ENCODE results near the gene DNAJA4. TPM values are rescaled to one million over a fixed set of nuclear protein-coding genes. Genes with fewer than 3 reads are reported as not detected.

DNAJA4 gene
- total RNA-seq, 3 donors from 2014 or later: 16.0 to 28.1 (median 22.6) TPM

DNA sequence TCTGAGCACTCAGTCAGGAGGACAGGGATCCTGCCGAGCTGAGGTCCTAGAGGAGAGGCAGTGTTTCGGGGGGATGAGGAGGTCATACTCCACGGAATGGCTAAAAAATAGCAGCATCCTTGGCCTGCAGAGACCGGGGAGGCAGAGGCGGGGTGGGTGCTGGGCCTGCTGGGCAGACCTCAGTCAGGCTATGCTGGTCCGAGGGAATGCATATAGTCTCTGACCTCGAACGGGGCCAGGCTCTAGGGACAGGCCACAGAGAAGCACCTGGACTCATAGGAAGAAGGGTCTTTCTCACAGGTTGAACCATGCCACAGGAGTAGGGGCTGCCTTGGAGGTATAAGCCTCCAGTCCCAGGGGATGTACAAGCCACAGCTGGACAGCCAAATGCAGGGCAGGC, 49.0 kb downstream of the DNAJA4 start:
- Histone ChIP-seq H3K9me3 (no peaks in the 10 kb centered on the region), H3K4me3 (no peak overlapping the region), H3K4me1 (no peaks in the 10 kb centered on the region), H3K27ac (no peak overlapping the region), H3K27me3 (no peaks in the 10 kb centered on the region), H3K36me3 (no peaks in the 10 kb centered on the region)
- TF ChIP-seq POLR2AphosphoS5 (IDR thresholded peaks at IDR 0.05) (no peak), POLR2A (IDR thresholded peaks at IDR 0.05) (no peak)
- TF ChIP-seq, protein P1, sequence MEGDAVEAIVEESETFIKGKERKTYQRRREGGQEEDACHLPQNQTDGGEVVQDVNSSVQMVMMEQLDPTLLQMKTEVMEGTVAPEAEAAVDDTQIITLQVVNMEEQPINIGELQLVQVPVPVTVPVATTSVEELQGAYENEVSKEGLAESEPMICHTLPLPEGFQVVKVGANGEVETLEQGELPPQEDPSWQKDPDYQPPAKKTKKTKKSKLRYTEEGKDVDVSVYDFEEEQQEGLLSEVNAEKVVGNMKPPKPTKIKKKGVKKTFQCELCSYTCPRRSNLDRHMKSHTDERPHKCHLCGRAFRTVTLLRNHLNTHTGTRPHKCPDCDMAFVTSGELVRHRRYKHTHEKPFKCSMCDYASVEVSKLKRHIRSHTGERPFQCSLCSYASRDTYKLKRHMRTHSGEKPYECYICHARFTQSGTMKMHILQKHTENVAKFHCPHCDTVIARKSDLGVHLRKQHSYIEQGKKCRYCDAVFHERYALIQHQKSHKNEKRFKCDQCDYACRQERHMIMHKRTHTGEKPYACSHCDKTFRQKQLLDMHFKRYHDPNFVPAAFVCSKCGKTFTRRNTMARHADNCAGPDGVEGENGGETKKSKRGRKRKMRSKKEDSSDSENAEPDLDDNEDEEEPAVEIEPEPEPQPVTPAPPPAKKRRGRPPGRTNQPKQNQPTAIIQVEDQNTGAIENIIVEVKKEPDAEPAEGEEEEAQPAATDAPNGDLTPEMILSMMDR (IDR thresholded peaks at IDR 0.05): no peak
- DNase-seq (ENCODE audit: low spot score in 2 of 2): no peak
- intact Hi-C loops (cut with DNase I; ENCODE audit: low total_unique reads): loop anchor here (10.0 kb wide), 1 partner anchor 111 kb away; no protein-coding TSS in a partner anchor

DNA sequence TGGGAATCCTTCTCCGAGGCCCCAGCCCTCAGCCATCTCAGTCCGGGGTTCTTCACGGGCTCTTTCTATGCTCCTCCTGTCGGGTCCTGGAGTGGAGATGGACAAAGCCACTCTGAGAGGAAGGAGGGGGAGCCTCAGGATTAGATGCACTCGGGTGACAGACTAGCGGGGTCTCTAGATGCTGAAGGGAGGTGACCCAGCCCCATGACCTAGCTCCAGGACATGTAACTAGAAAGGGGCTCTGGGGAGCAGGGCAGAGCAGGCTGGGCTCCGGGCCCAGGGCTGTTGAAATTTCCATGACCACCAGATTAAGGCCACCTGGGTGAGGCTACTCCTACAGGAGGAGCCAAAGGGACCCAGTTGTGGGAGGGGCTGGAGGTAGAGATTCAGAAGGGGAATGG, 49.8 kb downstream of the DNAJA4 start:
- no peak overlapping the region for H3K27ac ChIP-seq
- no peak overlapping the region for H3K4me3 ChIP-seq
- intact Hi-C loops (cut with DNase I; ENCODE audit: low total_unique reads): loop anchor here (10.0 kb wide), 1 partner anchor 111 kb away; no protein-coding TSS in a partner anchor
- no peaks in the 10 kb centered on the region for H3K9me3 ChIP-seq
- DNase-seq (ENCODE audit: low spot score in 2 of 2): no peak
- no peaks in the 10 kb centered on the region for H3K4me1 ChIP-seq
- no peaks in the 10 kb centered on the region for H3K27me3 ChIP-seq
- TF ChIP-seq, protein P1 (IDR thresholded peaks at IDR 0.05): no peak
- TF ChIP-seq POLR2AphosphoS5 (IDR thresholded peaks at IDR 0.05) (no peak), POLR2A (IDR thresholded peaks at IDR 0.05) (no peak)
- no peaks in the 10 kb centered on the region for H3K36me3 ChIP-seq

DNA sequence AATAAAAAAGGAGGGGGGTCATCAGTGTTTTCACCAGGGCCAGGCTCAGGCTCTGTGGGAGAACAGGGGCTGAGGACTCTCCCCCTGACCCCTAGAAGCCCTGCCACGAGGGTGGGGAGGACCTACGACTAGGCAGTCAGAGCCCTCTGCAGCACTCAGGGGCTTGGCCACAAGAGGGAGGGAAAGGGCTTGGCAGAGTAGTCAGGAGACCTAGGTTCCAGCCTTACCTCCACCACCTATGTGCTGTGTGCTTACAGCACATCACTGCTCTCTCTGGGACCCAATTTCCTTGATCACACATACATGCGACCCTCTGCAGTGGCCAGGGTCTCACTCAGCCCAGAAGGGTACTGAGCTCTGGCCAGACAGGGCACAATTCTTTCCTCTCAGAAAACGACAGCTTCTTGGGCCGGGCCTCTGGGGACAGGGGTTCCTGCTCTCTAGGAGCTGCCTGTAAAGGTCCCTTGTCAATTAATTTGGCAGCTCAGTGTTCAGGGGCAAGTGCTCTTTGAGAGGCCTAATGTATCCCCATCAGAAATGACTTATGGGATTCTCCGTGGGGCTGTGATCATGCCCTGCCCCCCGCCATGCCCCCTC, 51.4 kb downstream of the DNAJA4 start:
- Histone ChIP-seq H3K4me3 (no peak overlapping the region), H3K4me1 (no peaks in the 10 kb centered on the region), H3K27ac (no peak overlapping the region), H3K27me3 (no peaks in the 10 kb centered on the region), H3K9me3 (no peaks in the 10 kb centered on the region), H3K36me3 (no peaks in the 10 kb centered on the region)
- TF ChIP-seq POLR2A (IDR thresholded peaks at IDR 0.05): no peak
- no peak for TF ChIP-seq POLR2AphosphoS5 (IDR thresholded peaks at IDR 0.05)
- TF ChIP-seq, protein P1 (IDR thresholded peaks at IDR 0.05): no peak
- intact Hi-C loops (cut with DNase I; ENCODE audit: low total_unique reads): loop anchor here (10.0 kb wide), 1 partner anchor 109 kb away; no protein-coding TSS in a partner anchor
- no peak for DNase-seq (ENCODE audit: low spot score in 2 of 2)

DNA sequence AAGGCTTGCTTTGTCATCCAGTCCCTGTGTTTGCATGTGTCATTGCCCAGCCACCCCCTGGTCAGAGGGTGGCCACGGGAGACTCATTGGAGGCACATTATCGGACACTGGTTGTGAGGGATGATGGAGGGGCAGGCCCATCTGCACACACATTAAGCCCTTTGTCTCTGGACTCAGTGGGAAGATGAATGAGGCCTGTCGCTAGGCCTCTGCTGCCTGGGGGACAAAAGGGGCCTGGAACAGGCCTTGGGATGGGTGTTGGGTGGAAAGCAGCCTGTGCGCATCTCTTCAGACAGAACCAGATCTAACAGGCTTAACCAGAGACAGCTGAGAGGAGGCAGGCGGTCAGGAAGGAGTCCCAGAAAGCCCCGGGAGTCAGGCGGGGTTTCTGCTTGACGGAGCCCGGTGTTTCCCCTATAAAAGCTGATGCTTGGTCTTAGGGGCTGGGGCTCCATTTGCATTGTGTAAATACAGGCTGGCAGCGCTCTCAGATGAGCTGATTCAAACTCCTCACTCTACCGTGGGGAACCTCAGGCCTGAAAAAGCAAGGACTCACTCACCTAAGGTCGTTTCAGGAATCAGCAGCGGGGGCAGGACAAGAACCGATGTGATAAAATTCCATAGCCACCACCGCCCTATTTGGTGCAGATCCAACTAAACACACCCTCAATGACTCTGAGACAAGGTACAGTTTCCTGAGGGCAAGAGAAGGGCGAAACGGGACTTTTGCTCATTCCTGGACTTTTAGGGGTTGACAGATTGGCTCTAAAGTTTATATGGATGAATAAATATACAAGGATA, 52.1 kb downstream of the DNAJA4 start:
- no peak overlapping the region for H3K27ac ChIP-seq
- H3K27me3 ChIP-seq: no peaks in the 10 kb centered on the region
- TF ChIP-seq POLR2AphosphoS5 (IDR thresholded peaks at IDR 0.05) (no peak), POLR2A (IDR thresholded peaks at IDR 0.05) (no peak)
- TF ChIP-seq, protein P1 (IDR thresholded peaks at IDR 0.05): no peak
- no peaks in the 10 kb centered on the region for H3K9me3 ChIP-seq
- intact Hi-C loops (cut with DNase I; ENCODE audit: low total_unique reads): loop anchor here (10.0 kb wide), 1 partner anchor 108 kb away; no protein-coding TSS in a partner anchor
- H3K36me3 ChIP-seq: no peaks in the 10 kb centered on the region
- no peak overlapping the region for H3K4me3 ChIP-seq
- H3K4me1 ChIP-seq: no peaks in the 10 kb centered on the region
- DNase-seq (ENCODE audit: low spot score in 2 of 2): no peak
